Tibial nerve (tissue), 4 donors: ENCODE data around the gene PHF12. TPM values are rescaled to one million over a fixed set of nuclear protein-coding genes. Genes with fewer than 3 reads are reported as not detected.

ENCODE experiments used
- DNase-seq, 2 donors: peaks; one replicate each; pipeline ENCODE4 v3.0.0-alpha.2; 2019; ENCODE audit warnings: low spot score in 2 of 2
- H3K27ac ChIP-seq, 4 donors: fragments of 200-600 bp; sonication (generic) in 3 of 4; one replicate each; pipeline ENCODE4 v1.5.1; 2017 to 2019; ENCODE audit warnings: mild to moderate bottlenecking in 1 of 4
- H3K27me3 ChIP-seq, 2 donors: fragments of 200-600 bp; sonication (generic) in 1 of 2; one replicate each; pipeline versions ENCODE4 v1.5.1 to v1.6.0; 2017 to 2019
- H3K36me3 ChIP-seq, 3 donors: fragments of 200-600 bp; sonication (generic); one replicate each; pipeline ENCODE4 v1.5.1; 2018 to 2019
- H3K4me1 ChIP-seq, 4 donors: fragments of 200-600 bp; sonication (generic) in 3 of 4; one replicate each; pipeline ENCODE4 v1.5.1; 2017 to 2019
- H3K4me3 ChIP-seq, 4 donors: fragments of 200-600 bp; sonication (generic) in 3 of 4; one replicate each; pipeline ENCODE4 v1.5.1; 2017 to 2019; ENCODE audit warnings: mild to moderate bottlenecking in 1 of 4, moderate library complexity in 1 of 4
- H3K9me3 ChIP-seq, 4 donors: fragments of 200-600 bp; sonication (generic) in 3 of 4; one replicate each; pipeline ENCODE4 v1.5.1; 2017 to 2019
- EP300 ChIP-seq, 2 donors: sonication (generic); formaldehyde crosslinking; IDR thresholded peaks; one replicate each; pipeline ENCODE4 v1.6.1; 2017; ENCODE audit warnings: antibody characterized with exemption in 2 of 2, mild to moderate bottlenecking in 1 of 2
- POLR2A ChIP-seq, 2 donors: fragments of 450-650 bp; IDR thresholded peaks; one replicate each; pipeline ENCODE4 v1.6.1; 2017; ENCODE audit warnings: antibody characterized with exemption in 2 of 2, mild to moderate bottlenecking in 2 of 2, moderate library complexity in 2 of 2
- WGBS, 2 donors: methylation state at CpG; one replicate each; pipeline ENCODE4 v1.1.5; 2018; 5-methylcytosine and 5-hydroxymethylcytosine counted together
- total RNA-seq, 4 donors: library from RNA; depleted of rRNA; stranded (reverse); fragments of >200 nt; gene quantifications; one replicate each; pipeline ENCODE4 v1.1.0, GENCODE V29; 2016
- TF ChIP-seq, protein P1 (sequence below), 5 experiments: fragments of 200-600 bp in 3 of 5; fragments of 450-650 bp in 2 of 5; sonication (generic) in 3 of 5; IDR thresholded peaks; one replicate each; pipeline ENCODE4 v1.5.1; 2016 to 2019; ENCODE audit warnings: antibody characterized with exemption in 5 of 5, mild to moderate bottlenecking in 3 of 5, moderate library complexity in 2 of 5

PHF12 gene
- total RNA-seq, 4 donors from 2014 or later = 45.7 to 95.1 (median 49.6) TPM

GRCh38 chr17:28954886-28955285 lies 3.6 kb upstream of the PHF12 start:
- H3K4me1 ChIP-seq = peaks cover 0 to 11% (median 6%) of the 10 kb centered on the region in 4 donors
- no peaks in the 10 kb centered on the region for H3K36me3 ChIP-seq
- no peaks in the 10 kb centered on the region for H3K27me3 ChIP-seq
- no peaks in the 10 kb centered on the region for H3K9me3 ChIP-seq
- WGBS, 2 donors = 88 to 89% methylated on average over 2 of the region's 2 CpGs
- TF ChIP-seq POLR2A (IDR thresholded peaks at IDR 0.05) (no peak), EP300 (IDR thresholded peaks at IDR 0.05) (no peak)
- TF ChIP-seq, protein P1, sequence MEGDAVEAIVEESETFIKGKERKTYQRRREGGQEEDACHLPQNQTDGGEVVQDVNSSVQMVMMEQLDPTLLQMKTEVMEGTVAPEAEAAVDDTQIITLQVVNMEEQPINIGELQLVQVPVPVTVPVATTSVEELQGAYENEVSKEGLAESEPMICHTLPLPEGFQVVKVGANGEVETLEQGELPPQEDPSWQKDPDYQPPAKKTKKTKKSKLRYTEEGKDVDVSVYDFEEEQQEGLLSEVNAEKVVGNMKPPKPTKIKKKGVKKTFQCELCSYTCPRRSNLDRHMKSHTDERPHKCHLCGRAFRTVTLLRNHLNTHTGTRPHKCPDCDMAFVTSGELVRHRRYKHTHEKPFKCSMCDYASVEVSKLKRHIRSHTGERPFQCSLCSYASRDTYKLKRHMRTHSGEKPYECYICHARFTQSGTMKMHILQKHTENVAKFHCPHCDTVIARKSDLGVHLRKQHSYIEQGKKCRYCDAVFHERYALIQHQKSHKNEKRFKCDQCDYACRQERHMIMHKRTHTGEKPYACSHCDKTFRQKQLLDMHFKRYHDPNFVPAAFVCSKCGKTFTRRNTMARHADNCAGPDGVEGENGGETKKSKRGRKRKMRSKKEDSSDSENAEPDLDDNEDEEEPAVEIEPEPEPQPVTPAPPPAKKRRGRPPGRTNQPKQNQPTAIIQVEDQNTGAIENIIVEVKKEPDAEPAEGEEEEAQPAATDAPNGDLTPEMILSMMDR (IDR thresholded peaks at IDR 0.05) = no peak
- no peak for DNase-seq
- H3K4me3 ChIP-seq = no peak overlapping the region
- no peak overlapping the region for H3K27ac ChIP-seq

DNA sequence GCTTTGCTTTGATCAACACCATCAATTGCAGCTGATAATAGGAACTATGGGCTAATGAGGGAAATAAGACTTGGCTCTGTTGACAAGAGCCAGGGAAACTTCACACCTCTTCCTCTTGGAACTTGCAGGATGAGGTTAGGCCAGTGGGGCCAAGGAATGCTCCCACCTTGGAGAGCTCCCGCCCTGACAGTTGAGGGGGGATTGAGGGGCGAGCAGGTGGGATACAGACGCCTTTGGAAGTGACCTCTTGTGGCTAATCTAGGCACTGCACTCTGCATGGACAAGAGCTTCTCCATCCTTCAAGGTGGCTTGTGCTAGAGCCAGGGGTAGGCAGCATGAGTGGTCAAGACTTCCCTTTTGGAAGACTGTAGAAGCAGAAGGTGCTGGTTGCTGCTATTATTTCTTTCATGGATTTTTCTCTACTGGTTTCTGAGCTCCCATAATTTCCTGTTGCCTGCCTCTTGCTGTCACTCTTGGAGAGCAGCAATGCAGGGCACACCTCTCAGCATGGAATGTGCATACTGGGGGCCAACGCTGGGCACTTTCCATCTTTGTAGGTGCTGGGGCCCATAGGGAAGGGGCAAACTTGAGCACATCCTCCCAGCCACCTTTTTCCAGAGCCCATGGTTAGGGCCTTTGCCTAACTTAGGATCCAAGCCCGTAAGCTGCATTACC lies 2.3 kb upstream of the PHF12 start:
- DNase-seq = peak in 1 of 2 donors; percentile 60
- Histone ChIP-seq H3K27ac (peak overlapping the region in 3 of 4 donors; percentile 71 to 97 (median 89)), H3K27me3 (no peaks in the 10 kb centered on the region), H3K9me3 (no peaks in the 10 kb centered on the region), H3K4me1 (peaks cover 0 to 15% (median 10%) of the 10 kb centered on the region in 4 donors), H3K4me3 (no peak overlapping the region), H3K36me3 (no peaks in the 10 kb centered on the region)
- TF ChIP-seq POLR2A (IDR thresholded peaks at IDR 0.05) = no peak
- TF ChIP-seq, protein P1 (IDR thresholded peaks at IDR 0.05) = peak; percentile 69 to 88 (median 81)
- TF ChIP-seq EP300 (IDR thresholded peaks at IDR 0.05) = no peak
- WGBS, 2 donors = 28 to 30% methylated on average over 5 of the region's 5 CpGs

GRCh38 chr17:28951991-28952975 lies 965 bp upstream of the PHF12 start:
- H3K4me1 ChIP-seq = peaks cover 0 to 28% (median 23%) of the 10 kb centered on the region in 4 donors
- H3K27me3 ChIP-seq = no peaks in the 10 kb centered on the region
- H3K27ac ChIP-seq = peak overlapping the region; percentile 95 to 97 (median 96)
- peak; percentile 93 to 98 for DNase-seq
- no peaks in the 10 kb centered on the region for H3K36me3 ChIP-seq
- TF ChIP-seq EP300 (IDR thresholded peaks at IDR 0.05) (peak; percentile 85 to 88), POLR2A (IDR thresholded peaks at IDR 0.05) (peak in 1 of 2 donors; percentile 24)
- TF ChIP-seq, protein P1 (IDR thresholded peaks at IDR 0.05) = peak in 3 of 5 experiments; percentile 5 to 25 (median 14)
- WGBS, 2 donors = 3 to 5% methylated on average over 34 to 36 of the region's 36 CpGs
- H3K9me3 ChIP-seq = no peaks in the 10 kb centered on the region
- peak overlapping the region; percentile 52 to 93 (median 73) for H3K4me3 ChIP-seq

- H3K9me3 ChIP-seq = no peaks in the 10 kb centered on the region
- WGBS, 2 donors = 1% methylated on average over 29 to 42 of the region's 51 CpGs
- TF ChIP-seq POLR2A (IDR thresholded peaks at IDR 0.05) (no peak), EP300 (IDR thresholded peaks at IDR 0.05) (no peak)
- TF ChIP-seq, protein P1 (IDR thresholded peaks at IDR 0.05) = no peak
- no peak for DNase-seq
- H3K4me3 ChIP-seq = peak overlapping the region; percentile 81 to 99 (median 88)
- H3K4me1 ChIP-seq = peaks cover 0 to 42% (median 36%) of the 10 kb centered on the region in 4 donors
- H3K27me3 ChIP-seq = no peaks in the 10 kb centered on the region
- H3K36me3 ChIP-seq = no peaks in the 10 kb centered on the region
- H3K27ac ChIP-seq = peak overlapping the region; percentile 91 to 96 (median 92)
These were observed 428 bp downstream of the PHF12 start for GRCh38 chr17:28950752-28951427.
